GM19351 (cell line): ENCODE measurements around the gene ACOXL.
"Not testable (repeated sequence)": the region's sequence is repeated elsewhere in the genome, so short reads cannot be mapped to it uniquely, and the experiment has no call there.

Source experiments
- ATAC-seq: cut with Tn5 transposase; IDR thresholded peaks from one replicate; pipeline ENCODE4 v1.9.1; 2021; ENCODE audit warnings: mild to moderate bottlenecking, moderate library complexity; ENCODE audit not compliant: unreplicated experiment

The ACOXL gene

GRCh38 chr2:110852541-110853263 is 120.3 kb downstream of the ACOXL start:
- ATAC-seq = no peak

GRCh38 chr2:110853516-110853915 is 121.1 kb downstream of the ACOXL start:
- ATAC-seq = peak; percentile 34

GRCh38 chr2:110853948-110854347 is 121.6 kb downstream of the ACOXL start:
- no peak for ATAC-seq

- no peak for ATAC-seq
Measured at GRCh38 chr2:110854355-110855081, 122.1 kb downstream of the ACOXL start.

- ATAC-seq = not testable (repeated sequence)
Measured at GRCh38 chr2:110855841-110856240, 123.5 kb downstream of the ACOXL start.

- peak; percentile 95 for ATAC-seq
Measured at GRCh38 chr2:110858135-110858725, 125.9 kb downstream of the ACOXL start.

GRCh38 chr2:110858993-110859701 is 126.8 kb downstream of the ACOXL start:
- ATAC-seq = no peak

GRCh38 chr2:110860630-110861029 is 128.3 kb downstream of the ACOXL start:
- no peak for ATAC-seq

GRCh38 chr2:110861616-110862260 is 129.4 kb downstream of the ACOXL start:
- no peak for ATAC-seq

- no peak for ATAC-seq
Measured at GRCh38 chr2:110863726-110864125, 131.4 kb downstream of the ACOXL start.

- ATAC-seq = no peak
Measured at GRCh38 chr2:110864176-110864575, 131.8 kb downstream of the ACOXL start.

- ATAC-seq = no peak
Measured at GRCh38 chr2:110864731-110865130, 132.4 kb downstream of the ACOXL start.

GRCh38 chr2:110865188-110865587 is 132.8 kb downstream of the ACOXL start:
- ATAC-seq = peak; percentile 93

- ATAC-seq = no peak
Measured at GRCh38 chr2:110866045-110866444, 133.7 kb downstream of the ACOXL start.

GRCh38 chr2:110866466-110866865 is 134.1 kb downstream of the ACOXL start:
- no peak for ATAC-seq

GRCh38 chr2:110867078-110867477 is 134.7 kb downstream of the ACOXL start:
- ATAC-seq = no peak

- no peak for ATAC-seq
Measured at GRCh38 chr2:110868971-110869370, 136.6 kb downstream of the ACOXL start.

GRCh38 chr2:110869472-110870446 is 137.4 kb downstream of the ACOXL start:
- no peak for ATAC-seq

GRCh38 chr2:110870545-110870944 is 138.2 kb downstream of the ACOXL start:
- no peak for ATAC-seq

GRCh38 chr2:110871637-110872036 is 139.3 kb downstream of the ACOXL start:
- ATAC-seq = no peak
